GM23248 (cell line): ENCODE data around the gene NACA2. TPM values are rescaled to one million over a fixed set of nuclear protein-coding genes. Genes with fewer than 3 reads are reported as not detected.

Source experiments
- DNase-seq: peaks from one replicate; pipeline ENCODE4 v3.0.0-alpha.2; 2015
- H2AFZ ChIP-seq: fragments of 200-600 bp; sonication (generic); 2 replicates; pipeline ENCODE4 v1.6.1; 2016; ENCODE audit warnings: antibody characterized with exemption
- H3F3A ChIP-seq: fragments of 200-600 bp; sonication (generic); 2 replicates; pipeline ENCODE4 v1.6.1; 2016; ENCODE audit warnings: mild to moderate bottlenecking, antibody characterized with exemption, mixed run types; ENCODE audit not compliant: insufficient read depth
- H3K27ac ChIP-seq: fragments of 200-600 bp; sonication (generic); 2 replicates; pipeline ENCODE4 v1.5.1; 2016; ENCODE audit warnings: mild to moderate bottlenecking
- H3K27me3 ChIP-seq: fragments of 200-600 bp; sonication (generic); replicated peaks from 2 replicates; pipeline ENCODE4 v1.6.1; 2016; ENCODE audit warnings: mild to moderate bottlenecking; ENCODE audit not compliant: insufficient read depth
- H3K36me3 ChIP-seq: fragments of 200-600 bp; sonication (generic); 2 replicates; pipeline ENCODE4 v1.6.1; 2016; ENCODE audit warnings: low read depth, mild to moderate bottlenecking
- H3K4me1 ChIP-seq: fragments of 200-600 bp; sonication (generic); 2 replicates; pipeline ENCODE4 v1.6.1; 2016; ENCODE audit warnings: mild to moderate bottlenecking; ENCODE audit not compliant: insufficient read depth
- H3K4me2 ChIP-seq: fragments of 200-600 bp; sonication (generic); one replicate; pipeline ENCODE4 v1.6.1; 2016; ENCODE audit warnings: mild to moderate bottlenecking; ENCODE audit not compliant: unreplicated experiment
- H3K4me3 ChIP-seq: fragments of 200-600 bp; sonication (generic); 2 replicates; pipeline ENCODE4 v1.5.1; 2016; ENCODE audit warnings: mild to moderate bottlenecking
- H3K79me2 ChIP-seq: fragments of 200-600 bp; sonication (generic); 2 replicates; pipeline ENCODE4 v1.6.1; 2016; ENCODE audit warnings: mild to moderate bottlenecking; ENCODE audit not compliant: insufficient read depth
- H3K9ac ChIP-seq: fragments of 200-600 bp; sonication (generic); 2 replicates; pipeline ENCODE4 v1.6.1; 2016; ENCODE audit warnings: mild to moderate bottlenecking
- H3K9me2 ChIP-seq: fragments of 200-600 bp; sonication (generic); 2 replicates; pipeline ENCODE4 v1.6.1; 2016; ENCODE audit warnings: mixed run types, mild to moderate bottlenecking, moderate library complexity; ENCODE audit not compliant: insufficient read depth
- H3K9me3 ChIP-seq: fragments of 200-600 bp; sonication (generic); one replicate; pipeline ENCODE4 v1.6.1; 2017; ENCODE audit warnings: low read depth
- H4K20me1 ChIP-seq: fragments of 200-600 bp; sonication (generic); 2 replicates; pipeline ENCODE4 v1.6.0; 2016; ENCODE audit not compliant: insufficient read depth
- EZH2 ChIP-seq: fragments of 200-600 bp; sonication (generic); IDR thresholded peaks from 2 replicates; pipeline ENCODE4 v1.6.1; 2018; ENCODE audit warnings: antibody characterized with exemption, mild to moderate bottlenecking; ENCODE audit not compliant: insufficient read depth, poor library complexity, severe bottlenecking
- EZH2phosphoT487 ChIP-seq: fragments of 200-600 bp; sonication (generic); IDR thresholded peaks from 2 replicates; pipeline ENCODE4 v1.6.1; 2018; ENCODE audit warnings: antibody characterized with exemption, moderate library complexity, mild to moderate bottlenecking, low read depth; ENCODE audit not compliant: insufficient read depth
- WGBS, 2 experiments: methylation state at CpG; one replicate each; pipeline ENCODE4 v1.1.6; 2015 to 2017; ENCODE audit warnings: low lambda C conversion rate in 2 of 2, low coverage in 1 of 2; ENCODE audit errors: missing lambda C conversion rate in 2 of 2; 5-methylcytosine and 5-hydroxymethylcytosine counted together
- in situ Hi-C: fragments of 300-500 bp; cut with MboI; formaldehyde crosslinking; loops from 2 replicates; pipeline ENCODE4 v1.15.0; 2020
- polyA plus RNA-seq: library from polyadenylated mRNA; unstranded; fragments of >200 nt; fragmentation: Nextera tagmentation; extraction: Ambion mirVana; gene quantifications from 2 replicates; pipeline ENCODE4 v1.2.1, GENCODE V29; 2016
- total RNA-seq: library from RNA; depleted of rRNA; stranded (reverse); fragments of >200 nt; shearing (Covaris generic); gene quantifications from 2 replicates; pipeline ENCODE4 v1.2.3, GENCODE V29; 2014; rRNA removed

The NACA2 gene
- total and polyA plus RNA-seq, 2 experiments from 2014 or later, result not detected

DNA sequence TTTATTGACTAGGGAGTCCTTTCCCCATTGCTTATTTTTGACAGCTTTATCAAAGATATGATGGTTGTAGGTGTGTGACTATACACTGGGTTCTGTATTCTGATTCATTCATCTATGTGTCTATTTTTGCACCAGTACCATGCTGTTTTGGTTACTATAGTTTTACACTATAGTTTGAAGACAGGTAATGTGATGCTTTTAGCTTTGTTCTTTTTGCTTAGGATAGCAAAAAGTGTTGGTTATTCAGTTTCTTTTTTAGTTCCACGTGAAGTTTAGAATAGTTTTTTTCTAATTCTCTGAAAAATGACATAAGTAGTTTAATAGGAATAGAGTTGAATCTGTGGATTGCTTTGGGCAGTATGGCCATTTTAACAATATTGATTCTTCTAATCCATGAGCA, 50.1 kb downstream of the NACA2 start:
- Histone ChIP-seq H3K79me2 (no peaks in the 10 kb centered on the region), H3K36me3 (no peaks in the 10 kb centered on the region), H3K4me1 (no peaks in the 10 kb centered on the region), H3K9me2 (no peaks in the 10 kb centered on the region), H4K20me1 (no peaks in the 10 kb centered on the region), H3K27me3 (peaks cover 10% of the 10 kb centered on the region), H2AFZ (no peak overlapping the region), H3K9ac (no peak overlapping the region), H3K9me3 (peaks cover 4% of the 10 kb centered on the region), H3K27ac (no peak overlapping the region), H3K4me2 (no peak overlapping the region), H3F3A (no peaks in the 10 kb centered on the region), H3K4me3 (no peak overlapping the region)
- TF ChIP-seq EZH2, result no peak
- no peak for TF ChIP-seq EZH2phosphoT487
- 29 to 35% methylated on average over 1 of the region's 1 CpG for WGBS, 2 experiments
- DNase-seq, result no peak
- in situ Hi-C loops, result no loop called here

Other genes starting within 250 kb of the NACA2 start
- 9.9 and 11.1 TPM in 2 replicates for gene TBX2, start 191.4 kb downstream of the NACA2 start, total RNA-seq
- gene TBX2, start 191.4 kb downstream of the NACA2 start, polyA plus RNA-seq, result 1.7 and 2.1 TPM in 2 replicates
- gene TBX4, start 138.8 kb downstream of the NACA2 start, total RNA-seq, result not detected in 2 replicates
- not detected in 2 replicates for gene TBX4, start 138.8 kb downstream of the NACA2 start, polyA plus RNA-seq